Panc1 (cell line): ENCODE results near the gene DPEP2. TPM values are rescaled to one million over a fixed set of nuclear protein-coding genes. Genes with fewer than 3 reads are reported as not detected.

Experiments used
- ATAC-seq: fragments of 200-7000 bp; cut with Tn5 transposase; 2 replicates; pipeline ENCODE4 v1.9.1; 2020; ENCODE audit warnings: mild to moderate bottlenecking, moderate library complexity
- BruUV-seq: library from RNA; stranded (reverse); fragments of 400-500 nt; replicated peaks from 2 replicates; lab custom pipeline; 2021; lab: Mats Ljungman, UMichigan
- CTCF ChIA-PET: fragments of 300-600 bp; sonication (Branson Sonifier 250); formaldehyde crosslinking; loops from one replicate; lab custom pipeline; 2022; ENCODE audit warnings: antibody characterized with exemption; lab: Charles Lee
- POLR2A ChIA-PET: fragments of 300-600 bp; sonication (Branson Sonifier 250); formaldehyde crosslinking; loops from one replicate; lab custom pipeline; 2022; ENCODE audit warnings: antibody characterized with exemption; lab: Charles Lee
- DNase-seq: peaks from one replicate; pipeline ENCODE4 v3.0.0-alpha.2; 2010; ENCODE audit warnings: low read depth, low spot score
- H3K27ac ChIP-seq: 2 replicates; pipeline ENCODE4 v1.5.1; 2011; ENCODE audit warnings: mild to moderate bottlenecking, low read length, inconsistent platforms
- H3K27me3 ChIP-seq: fragments of 200-500 bp; sonication (Bioruptor generic); 2 replicates; pipeline ENCODE4 v1.6.0; 2014; ENCODE audit warnings: low read length, inconsistent platforms; ENCODE audit not compliant: control insufficient read depth, insufficient read depth
- H3K36me3 ChIP-seq: fragments of 200-500 bp; sonication (Bioruptor generic); 2 replicates; pipeline ENCODE4 v1.5.1; 2014; ENCODE audit warnings: inconsistent platforms, mild to moderate bottlenecking, low read length, moderate library complexity; ENCODE audit not compliant: control insufficient read depth, insufficient read depth
- H3K4me1 ChIP-seq: 2 replicates; pipeline ENCODE4 v1.5.1; 2011; ENCODE audit warnings: inconsistent platforms, mild to moderate bottlenecking, low read length, moderate library complexity; ENCODE audit not compliant: control insufficient read depth, insufficient read depth
- H3K4me3 ChIP-seq, 2 experiments: 2 replicates each; pipeline ENCODE4 v1.5.1; 2011 to 2012; ENCODE audit warnings: low read depth in 2 of 2, low read length in 2 of 2, mild to moderate bottlenecking in 2 of 2, inconsistent platforms in 1 of 2, moderate library complexity in 1 of 2
- H3K9me3 ChIP-seq: fragments of 200-500 bp; sonication (Bioruptor generic); 2 replicates; pipeline ENCODE4 v1.5.1; 2014; ENCODE audit warnings: low read depth, mild to moderate bottlenecking, inconsistent platforms, low read length, moderate library complexity; ENCODE audit not compliant: control insufficient read depth, insufficient read depth
- CTCF ChIP-seq: fragments of 450-650 bp; IDR thresholded peaks from 2 replicates; pipeline ENCODE4 v1.5.1; 2017; ENCODE audit warnings: mild to moderate bottlenecking
- POLR2AphosphoS5 ChIP-seq: IDR thresholded peaks from 2 replicates; pipeline ENCODE4 v1.6.1; 2012; ENCODE audit warnings: mild to moderate bottlenecking, low read depth, low read length, moderate library complexity
- REST ChIP-seq, 2 experiments: IDR thresholded peaks; 2 replicates each; pipeline ENCODE4 v1.6.1; 2011 to 2012; ENCODE audit warnings: low read depth in 2 of 2, control low read depth in 1 of 2, low read length in 1 of 2, mild to moderate bottlenecking in 1 of 2, moderate library complexity in 1 of 2; ENCODE audit not compliant: insufficient read depth in 1 of 2
- SIN3A ChIP-seq: IDR thresholded peaks from 2 replicates; pipeline ENCODE4 v1.6.1; 2012; ENCODE audit warnings: low read depth, mild to moderate bottlenecking, low read length, moderate library complexity, borderline replicate concordance; ENCODE audit not compliant: insufficient read depth
- TCF7L2 ChIP-seq: IDR thresholded peaks from 2 replicates; pipeline ENCODE4 v1.6.1; 2011; ENCODE audit warnings: mild to moderate bottlenecking, low read depth, low read length, inconsistent platforms
- in situ Hi-C: cut with HindIII; loops from 2 replicates; pipeline ENCODE4 v1.10.0; 2016; ENCODE audit warnings: low sequenced_read_pairs, low pct_unique_long_range_greater_than_20kb
- intact Hi-C: fragments of 100-400 bp; cut with micrococcal nuclease; formaldehyde crosslinking; loops from one replicate; pipeline ENCODE4 v1.10.0; 2022; ENCODE audit not compliant: unreplicated experiment
- total RNA-seq: library from RNA; stranded (reverse); gene quantifications from one replicate; pipeline ENCODE4 v1.2.1, GENCODE V29; 2021; ENCODE audit not compliant: unreplicated experiment

Gene DPEP2
- total RNA-seq, 1 experiment from 2014 or later, result not detected

GRCh38 chr16:67967958-67968399, 31.3 kb downstream of the DPEP2 start:
- ATAC-seq (peak; percentile 53), DNase-seq (no peak)
- BruUV-seq, result no TSS peak
- intact Hi-C loops (no loop called here), in situ Hi-C loops (no loop called here)
- ChIA-PET POLR2A (interaction anchor here (0.5 kb wide), 2 partner anchors 26 to 236 kb away, joined by 3 to 4 read pairs; no protein-coding TSS in a partner anchor), CTCF (no interaction called here)
- peaks cover 15% of the 10 kb centered on the region for H3K4me1 ChIP-seq
- no peaks in the 10 kb centered on the region for H3K36me3 ChIP-seq
- TF ChIP-seq SIN3A, result no peak
- TF ChIP-seq REST (IDR thresholded peaks at IDR 0.05; ENCODE audit: insufficient read depth in 1 of 2, low read depth in 2 of 2, low read length in 1 of 2), result no peak
- TF ChIP-seq TCF7L2, result no peak
- TF ChIP-seq POLR2AphosphoS5, result no peak
- no peak for TF ChIP-seq CTCF
- no peaks in the 10 kb centered on the region for H3K27me3 ChIP-seq
- H3K9me3 ChIP-seq, result no peaks in the 10 kb centered on the region
- peak overlapping the region; percentile 69 to 85 for H3K4me3 ChIP-seq
- H3K27ac ChIP-seq, result peak overlapping the region; percentile 88

GRCh38 chr16:67967183-67967957, 31.9 kb downstream of the DPEP2 start:
- H3K27ac ChIP-seq, result peak overlapping the region; percentile 88
- CTCF ChIA-PET, result no interaction called here
- DNase-seq, result no peak

More at GRCh38 chr16:67967183-67967957, 31.9 kb downstream of the DPEP2 start:
- in situ Hi-C loops, result no loop called here
- intact Hi-C loops, result no loop called here
- Histone ChIP-seq H3K9me3 (no peaks in the 10 kb centered on the region), H3K27me3 (no peaks in the 10 kb centered on the region), H3K4me1 (peaks cover 15% of the 10 kb centered on the region), H3K4me3 (peak overlapping the region; percentile 69 to 85), H3K36me3 (no peaks in the 10 kb centered on the region)
- no peak for ATAC-seq
- BruUV-seq, result TSS peak; percentile 68
- POLR2A ChIA-PET, result interaction anchor here (0.5 kb wide), 2 partner anchors 27 to 237 kb away, joined by 3 to 4 read pairs; no protein-coding TSS in a partner anchor
- no peak for TF ChIP-seq SIN3A
- TF ChIP-seq REST (IDR thresholded peaks at IDR 0.05; ENCODE audit: insufficient read depth in 1 of 2, low read depth in 2 of 2, low read length in 1 of 2), result no peak
- no peak for TF ChIP-seq CTCF
- no peak for TF ChIP-seq TCF7L2
- no peak for TF ChIP-seq POLR2AphosphoS5
